Activated CD8-positive, alpha-beta T cell treated with anti-CD3 and anti-CD28 coated beads, Interleukin-2, amount 10 ng/mL, durations not matched to agents 7 days and 5 days (primary cell): Measurements from ENCODE around the gene DNAJB9. TPM values are rescaled to one million over a fixed set of nuclear protein-coding genes. Genes with fewer than 3 reads are reported as not detected.
"Not testable (repeated sequence)": the region's sequence is repeated elsewhere in the genome, so short reads cannot be mapped to it uniquely, and the experiment has no call there.

Experiments used
- ATAC-seq: fragments of 150-1000 bp; cut with Tn5 transposase; one replicate; pipeline ENCODE4 v1.10.0; 2021; ENCODE audit warnings: moderate library complexity
- CTCF ChIA-PET: fragments of 350-600 bp; sonication (Branson Sonifier 250); formaldehyde crosslinking; loops from one replicate; lab custom pipeline; 2021; ENCODE audit warnings: antibody characterized with exemption; lab: Charles Lee
- POLR2A ChIA-PET: fragments of 350-600 bp; sonication (Branson Sonifier 250); formaldehyde crosslinking; loops from one replicate; lab custom pipeline; 2021; ENCODE audit warnings: antibody characterized with exemption; lab: Charles Lee
- DNase-seq: peaks from one replicate; pipeline ENCODE4 v3.0.0-alpha.2; 2020
- H3K27ac Mint-ChIP-seq: one replicate; pipeline ENCODE4 v1.8.0; 2021; ENCODE audit warnings: mild to moderate bottlenecking, mixed read lengths
- H3K27me3 Mint-ChIP-seq: one replicate; pipeline ENCODE4 v1.8.0; 2021; ENCODE audit warnings: low read depth, mixed read lengths
- H3K36me3 Mint-ChIP-seq: one replicate; pipeline ENCODE4 v1.8.0; 2021; ENCODE audit warnings: low read depth, mixed read lengths
- H3K4me1 Mint-ChIP-seq: one replicate; pipeline ENCODE4 v1.8.0; 2021; ENCODE audit warnings: low read depth, mixed read lengths
- H3K4me3 Mint-ChIP-seq: one replicate; pipeline ENCODE4 v1.8.0; 2021; ENCODE audit warnings: mild to moderate bottlenecking, mixed read lengths
- H3K9me3 Mint-ChIP-seq: one replicate; pipeline ENCODE4 v1.8.0; 2022; ENCODE audit warnings: mixed read lengths; ENCODE audit not compliant: insufficient read depth
- total RNA-seq, 2 experiments: library from RNA; stranded (reverse); gene quantifications; one replicate each; pipeline ENCODE4 v1.2.3, GENCODE V29; 2021

DNAJB9 gene
- total RNA-seq, 2 experiments from 2014 or later = 9.4 to 9.6 TPM

DNA sequence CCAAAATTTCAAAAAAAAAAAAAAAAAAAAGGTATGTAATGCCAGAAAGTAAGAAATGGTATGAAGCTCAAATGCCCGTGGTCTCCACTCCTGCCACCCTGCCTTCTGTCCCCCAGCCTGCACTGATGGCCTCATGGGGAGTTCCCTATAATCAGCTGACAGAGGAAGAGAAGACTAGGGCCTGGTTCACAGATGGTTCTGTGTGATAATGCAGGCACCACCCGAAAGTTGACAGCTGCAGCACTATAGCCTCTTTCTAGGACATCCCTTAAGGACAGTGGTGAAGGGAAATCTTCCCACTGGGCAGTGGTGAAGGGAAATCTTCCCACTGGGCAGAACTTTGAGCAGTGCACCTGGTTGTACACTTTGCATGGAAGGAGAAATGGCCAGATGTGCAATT lies 31.4 kb upstream of the DNAJB9 start:
- CTCF ChIA-PET, POLR2A ChIA-PET, H3K27ac Mint-ChIP-seq, H3K4me3 Mint-ChIP-seq, H3K4me1 Mint-ChIP-seq, H3K36me3 Mint-ChIP-seq, H3K9me3 Mint-ChIP-seq, ATAC-seq, DNase-seq: not testable (repeated sequence)
- H3K27me3 Mint-ChIP-seq = peaks cover 19% of the 10 kb centered on the region

DNA sequence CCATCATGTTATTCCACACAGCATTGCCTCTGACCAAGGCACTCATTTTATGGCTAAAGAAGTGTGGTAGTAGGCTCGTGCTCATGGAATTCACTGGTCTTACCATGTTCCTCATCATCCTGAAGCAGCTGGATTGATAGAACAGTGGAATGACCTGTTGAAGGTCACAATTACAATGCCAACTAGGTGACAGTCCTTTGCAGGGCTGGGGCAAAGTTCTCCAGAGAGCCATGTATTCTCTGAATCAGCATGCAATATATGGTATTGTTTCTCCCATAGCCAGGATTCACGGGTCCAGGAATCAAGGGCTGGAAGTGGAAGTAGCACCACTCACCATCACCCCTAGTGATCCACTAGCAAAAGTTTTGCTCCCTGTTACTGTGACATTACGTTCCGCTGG lies 31.0 kb upstream of the DNAJB9 start:
- CTCF ChIA-PET = not testable (repeated sequence)

DNA sequence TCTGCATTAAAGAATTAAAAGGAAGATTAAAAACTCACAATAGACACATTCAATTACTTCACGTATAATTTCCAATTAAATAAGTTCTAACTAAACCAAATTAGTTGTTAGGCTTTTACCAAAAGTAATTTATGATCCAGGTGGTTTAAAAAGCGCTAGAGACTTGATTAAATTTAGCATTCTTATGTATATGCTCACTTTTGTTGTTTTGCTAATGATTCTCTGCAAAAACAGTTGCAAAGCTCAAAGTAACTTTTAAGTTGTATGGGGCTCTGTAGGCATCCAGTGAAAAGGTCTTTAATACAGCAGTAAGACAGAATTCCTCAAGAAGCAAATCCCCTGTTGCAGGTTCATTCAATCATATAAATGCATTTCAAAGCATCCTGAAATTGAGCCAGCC lies 28.2 kb upstream of the DNAJB9 start:
- Mint-ChIP-seq H3K27ac (no peak overlapping the region), H3K36me3 (no peaks in the 10 kb centered on the region), H3K9me3 (no peaks in the 10 kb centered on the region), H3K27me3 (peaks cover 6% of the 10 kb centered on the region), H3K4me3 (no peak overlapping the region), H3K4me1 (no peaks in the 10 kb centered on the region)
- CTCF ChIA-PET = no interaction called here
- no peak for DNase-seq
- ATAC-seq = no peak
- POLR2A ChIA-PET = no interaction called here

More for the DNA sequence above, 31.0 kb upstream of the DNAJB9 start:
- POLR2A ChIA-PET, H3K4me1 Mint-ChIP-seq, H3K9me3 Mint-ChIP-seq, H3K27ac Mint-ChIP-seq, ATAC-seq, H3K4me3 Mint-ChIP-seq, DNase-seq, H3K36me3 Mint-ChIP-seq: not testable (repeated sequence)
- peaks cover 19% of the 10 kb centered on the region for H3K27me3 Mint-ChIP-seq

DNA sequence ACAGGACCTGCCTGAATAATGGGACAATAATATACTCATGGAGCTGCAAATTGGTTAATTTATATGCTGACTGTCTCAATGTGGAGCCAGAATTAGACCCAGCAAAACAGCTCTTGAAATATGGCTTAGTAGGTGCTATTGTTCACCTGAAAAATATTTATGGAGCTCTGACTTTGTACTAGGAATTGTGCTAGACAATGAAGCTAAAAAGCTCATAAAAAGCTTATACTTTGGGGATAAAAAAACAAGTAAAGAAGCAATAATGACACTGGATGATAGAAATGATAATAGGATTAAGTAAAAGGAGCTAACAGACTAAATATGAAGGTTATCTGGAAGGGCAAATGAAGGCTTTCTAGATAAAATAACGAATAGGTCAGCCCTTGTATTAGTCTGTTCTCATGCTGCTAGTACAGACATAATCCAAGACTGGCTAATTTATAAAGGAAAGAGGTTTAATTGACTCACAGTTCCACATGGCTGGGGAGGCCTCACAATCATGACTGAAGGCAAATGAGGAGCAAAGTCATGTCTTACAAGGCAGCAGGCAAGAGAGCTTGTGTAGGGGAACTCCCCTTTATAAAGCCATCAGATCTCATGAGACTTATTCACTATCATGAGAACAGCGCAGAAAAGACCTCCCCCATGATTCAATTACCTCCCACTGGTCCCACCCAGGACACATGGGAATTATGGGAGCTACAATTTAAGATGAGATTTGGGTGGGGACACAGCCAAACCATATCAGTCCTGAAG lies 21.4 kb upstream of the DNAJB9 start:
- not testable (repeated sequence) for H3K9me3 Mint-ChIP-seq, H3K27ac Mint-ChIP-seq

DNA sequence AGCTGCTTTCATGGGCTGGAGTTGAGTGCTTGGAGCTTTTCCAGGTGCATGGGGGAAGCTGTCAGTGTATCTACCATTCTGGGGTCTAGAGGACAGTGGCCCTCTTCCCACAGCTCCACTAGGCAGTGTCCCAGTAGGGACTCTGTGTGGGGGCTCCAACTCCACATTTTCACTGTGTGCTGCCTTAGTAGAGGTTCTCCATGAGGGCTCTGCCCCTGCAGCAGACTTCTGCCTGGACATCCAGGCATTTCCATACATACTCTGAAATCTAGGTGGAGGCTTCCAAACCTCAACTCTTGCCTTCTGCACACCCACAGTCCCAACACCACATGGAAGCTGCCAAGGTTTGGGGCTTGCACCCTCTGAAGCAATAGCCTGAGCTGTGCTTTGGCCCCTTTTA lies 13.0 kb upstream of the DNAJB9 start:
- H3K27me3 Mint-ChIP-seq, ATAC-seq, H3K4me3 Mint-ChIP-seq, H3K4me1 Mint-ChIP-seq, H3K27ac Mint-ChIP-seq, CTCF ChIA-PET, H3K9me3 Mint-ChIP-seq, DNase-seq: not testable (repeated sequence)
- POLR2A ChIA-PET = interaction anchor here (0.6 to 1.1 kb wide), 3 partner anchors 13 to 568 kb away, joined by 3 read pairs; partner anchors contain the start of genes DNAJB9 and THAP5
- H3K36me3 Mint-ChIP-seq = peaks cover 31% of the 10 kb centered on the region

More for the DNA sequence above, 21.4 kb upstream of the DNAJB9 start:
- H3K36me3 Mint-ChIP-seq, H3K4me3 Mint-ChIP-seq, H3K4me1 Mint-ChIP-seq, POLR2A ChIA-PET, H3K27me3 Mint-ChIP-seq, DNase-seq, ATAC-seq: not testable (repeated sequence)
- CTCF ChIA-PET = interaction anchor here (1.3 kb wide), 1 partner anchor 12 kb away, joined by 3 read pairs; no protein-coding TSS in a partner anchor

DNA sequence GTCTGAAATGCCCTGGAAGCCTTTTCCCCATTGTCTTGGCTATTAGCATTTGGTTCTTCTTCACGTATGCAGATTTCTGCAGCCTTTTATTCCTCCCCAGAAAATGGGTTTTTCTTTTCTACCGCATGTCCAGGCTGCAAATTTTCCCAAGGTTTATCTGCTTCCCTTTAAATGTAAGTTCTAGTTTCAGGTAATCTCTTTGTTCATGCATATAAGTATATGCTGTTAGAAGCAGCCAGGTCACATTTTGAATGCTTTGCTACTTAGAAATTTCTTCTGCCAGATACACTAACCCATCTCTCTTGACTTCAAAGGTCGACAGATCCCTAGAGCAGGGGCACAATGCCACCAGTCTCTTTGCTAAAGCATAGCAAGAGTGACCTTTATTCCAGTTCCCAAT lies 12.5 kb upstream of the DNAJB9 start:
- H3K4me3 Mint-ChIP-seq = no peak overlapping the region
- CTCF ChIA-PET = no interaction called here
- peaks cover 33% of the 10 kb centered on the region for H3K36me3 Mint-ChIP-seq
- POLR2A ChIA-PET = no interaction called here
- ATAC-seq (no peak), DNase-seq (no peak)
- no peak overlapping the region for H3K27ac Mint-ChIP-seq
- H3K9me3 Mint-ChIP-seq = peaks cover 6% of the 10 kb centered on the region
- no peaks in the 10 kb centered on the region for H3K4me1 Mint-ChIP-seq
- no peaks in the 10 kb centered on the region for H3K27me3 Mint-ChIP-seq

DNA sequence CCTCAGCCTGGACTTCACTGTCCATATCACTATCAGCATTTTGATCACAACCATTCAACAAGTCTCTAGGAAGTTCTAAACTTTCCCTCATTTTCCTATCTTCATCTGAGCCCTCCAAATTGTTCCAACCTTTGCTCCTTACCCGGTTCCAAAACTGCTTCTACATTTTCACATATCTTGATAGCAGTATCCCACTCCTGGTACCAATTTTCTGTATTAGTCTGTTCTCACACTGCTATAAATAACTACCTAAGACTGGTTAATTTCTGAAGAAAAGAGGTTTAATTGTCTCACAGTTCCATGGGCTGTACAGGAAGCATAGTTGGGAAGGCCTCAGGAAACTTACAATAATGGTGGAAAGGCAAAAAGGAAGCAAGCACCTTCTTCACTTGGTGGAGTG lies 12.1 kb upstream of the DNAJB9 start:
- Mint-ChIP-seq H3K27me3 (no peaks in the 10 kb centered on the region), H3K27ac (no peak overlapping the region), H3K4me1 (no peaks in the 10 kb centered on the region), H3K9me3 (peaks cover 6% of the 10 kb centered on the region), H3K4me3 (no peak overlapping the region), H3K36me3 (peaks cover 36% of the 10 kb centered on the region)
- CTCF ChIA-PET = no interaction called here
- POLR2A ChIA-PET = no interaction called here
- DNase-seq (no peak), ATAC-seq (no peak)

DNA sequence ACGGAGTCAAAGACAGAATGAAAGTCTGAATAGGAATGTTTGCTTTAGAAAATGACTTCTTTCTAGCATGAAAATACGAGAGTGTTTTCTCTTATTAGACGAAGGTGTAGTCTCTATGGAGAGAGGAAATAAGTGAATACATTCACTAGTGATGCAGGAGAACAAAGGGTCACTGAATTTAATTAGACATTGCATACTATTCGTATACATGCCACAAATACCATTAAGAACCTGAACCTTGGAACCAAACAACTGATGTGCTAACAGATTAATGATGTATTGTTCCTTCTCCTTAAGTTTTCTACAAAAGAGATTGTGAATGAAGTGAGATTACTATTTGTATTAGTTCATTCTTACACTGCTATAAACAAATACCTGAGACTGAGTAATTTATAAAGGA lies 10.4 kb upstream of the DNAJB9 start:
- DNase-seq (no peak), ATAC-seq (no peak)
- Mint-ChIP-seq H3K9me3 (peaks cover 6% of the 10 kb centered on the region), H3K4me1 (no peaks in the 10 kb centered on the region), H3K27me3 (no peaks in the 10 kb centered on the region), H3K27ac (no peak overlapping the region), H3K36me3 (peaks cover 42% of the 10 kb centered on the region), H3K4me3 (no peak overlapping the region)
- POLR2A ChIA-PET = no interaction called here
- CTCF ChIA-PET = interaction anchor here (1.0 kb wide), 1 partner anchor 11 kb away, joined by 3 read pairs; no protein-coding TSS in a partner anchor

DNA sequence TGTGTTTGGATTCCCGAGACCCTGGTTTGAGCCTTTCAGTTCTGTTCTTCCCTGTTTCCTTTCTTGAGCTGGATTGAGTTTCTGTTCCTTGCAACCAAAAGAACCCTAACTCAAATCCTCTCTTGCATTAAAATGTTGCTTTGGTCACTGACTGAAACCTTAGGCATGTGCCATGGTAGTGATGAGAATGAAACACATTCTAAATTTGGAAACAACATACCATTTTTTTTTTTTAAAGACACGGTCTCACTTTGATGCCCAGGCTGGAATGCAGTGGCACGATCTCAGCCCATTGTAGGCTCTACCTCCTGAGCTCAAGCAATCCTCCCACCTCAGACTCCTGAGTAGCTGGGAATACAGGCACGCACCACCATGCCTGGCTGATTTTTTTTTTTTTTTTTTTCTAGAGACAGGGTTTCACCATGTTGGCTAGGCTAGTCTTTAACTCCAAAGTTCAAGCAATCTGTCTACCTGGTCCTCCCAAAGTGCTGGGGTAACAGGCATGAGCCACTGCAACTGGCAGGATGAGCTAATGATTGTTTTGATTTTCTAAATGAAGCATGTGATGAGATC lies 8.5 kb upstream of the DNAJB9 start:
- DNase-seq (no peak), ATAC-seq (no peak)
- Mint-ChIP-seq H3K27me3 (no peaks in the 10 kb centered on the region), H3K27ac (no peak overlapping the region), H3K4me3 (no peak overlapping the region), H3K36me3 (peaks cover 54% of the 10 kb centered on the region), H3K9me3 (peaks cover 9% of the 10 kb centered on the region), H3K4me1 (peaks cover 3% of the 10 kb centered on the region)
- ChIA-PET CTCF (no interaction called here), POLR2A (no interaction called here)

DNA sequence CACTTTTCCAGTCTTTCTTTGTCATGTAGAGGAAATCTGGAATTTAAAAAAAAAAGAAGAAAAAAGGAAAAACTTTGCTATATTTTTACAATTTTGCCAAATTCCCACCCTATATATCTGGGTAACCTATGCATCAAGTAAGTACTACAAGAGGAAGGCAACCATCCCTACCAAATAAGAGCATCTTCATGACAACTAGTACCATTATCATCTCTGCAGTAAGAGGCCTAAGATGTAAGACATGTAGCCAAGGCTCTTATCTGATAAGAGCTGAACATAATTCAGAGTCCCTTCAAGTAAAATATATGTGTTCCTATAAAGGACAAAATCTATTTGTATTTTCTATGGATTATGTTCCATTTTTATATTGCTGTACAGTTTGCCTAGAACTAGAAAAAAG lies 3.7 kb upstream of the DNAJB9 start:
- Mint-ChIP-seq H3K9me3 (peaks cover 3% of the 10 kb centered on the region), H3K4me3 (no peak overlapping the region), H3K36me3 (peaks cover 48% of the 10 kb centered on the region), H3K27me3 (no peaks in the 10 kb centered on the region), H3K4me1 (peaks cover 21% of the 10 kb centered on the region), H3K27ac (no peak overlapping the region)
- ChIA-PET CTCF (no interaction called here), POLR2A (no interaction called here)
- ATAC-seq (no peak), DNase-seq (no peak)

DNA sequence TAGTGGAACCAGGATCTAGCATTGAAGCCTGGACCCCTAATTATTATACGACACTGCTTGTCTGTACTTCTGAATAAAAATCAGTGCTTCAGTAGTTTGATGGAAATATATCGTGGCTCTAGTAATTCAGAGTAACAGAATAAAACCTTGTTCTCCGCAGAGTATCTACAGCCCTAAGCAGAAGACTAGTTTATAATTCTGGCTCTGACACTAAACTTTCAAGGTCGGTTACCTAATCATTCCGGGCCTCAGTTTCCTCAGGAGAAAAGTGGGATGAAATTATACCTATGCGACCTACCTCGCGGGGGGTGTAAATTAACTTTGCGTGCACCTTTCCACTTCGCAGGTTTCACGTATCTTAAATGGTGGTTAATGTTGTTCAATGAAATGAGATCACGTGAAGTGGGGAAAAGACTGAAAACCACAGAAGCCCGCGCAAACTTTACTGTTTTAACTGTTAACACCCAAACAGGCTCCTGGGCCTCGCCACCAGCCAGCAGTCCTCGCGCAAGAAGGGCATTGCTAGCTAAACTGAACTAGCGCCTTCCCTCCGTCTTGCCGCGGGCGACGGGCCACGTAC lies 783 bp upstream of the DNAJB9 start:
- peak overlapping the region; percentile 96 for H3K4me3 Mint-ChIP-seq
- peaks cover 55% of the 10 kb centered on the region for H3K36me3 Mint-ChIP-seq
- peak overlapping the region; percentile 100 for H3K27ac Mint-ChIP-seq
- ChIA-PET POLR2A (interaction anchor here (1.0 to 4.3 kb wide), 4 partner anchors 16 to 46 kb away, joined by 3 to 55 read pairs (median 4); partner anchors contain the start of gene PNPLA8), CTCF (interaction anchor here (1.3 kb wide), 1 partner anchor 72 kb away, joined by 3 read pairs; no protein-coding TSS in a partner anchor)
- no peaks in the 10 kb centered on the region for H3K27me3 Mint-ChIP-seq
- no peak for ATAC-seq
- peaks cover 35% of the 10 kb centered on the region for H3K4me1 Mint-ChIP-seq
- peak; percentile 75 for DNase-seq
- H3K9me3 Mint-ChIP-seq = peaks cover 3% of the 10 kb centered on the region
